Liver (tissue), 9 donors: ENCODE measurements around the gene ZNF524. TPM values are rescaled to one million over a fixed set of nuclear protein-coding genes. Genes with fewer than 3 reads are reported as not detected.
A peak's percentile ranks its signal among the peaks of the same experiment; 100 is the strongest.

Experiments
- DNase-seq: peaks from one replicate; pipeline ENCODE4 v3.0.0-alpha.2; 2017; ENCODE audit warnings: low spot score
- H3K27ac ChIP-seq, 2 donors: one replicate each; pipeline ENCODE4 v1.7.0; 2013; ENCODE audit warnings: inconsistent platforms in 2 of 2, low read length in 2 of 2, control low read depth in 1 of 2, low read depth in 1 of 2, mild to moderate bottlenecking in 1 of 2
- H3K27me3 ChIP-seq, 4 donors: one replicate each; pipeline versions ENCODE4 v1.6.1 to v1.7.0; 2013; ENCODE audit warnings: low read length in 3 of 4, inconsistent platforms in 1 of 4, mild to moderate bottlenecking in 1 of 4, moderate library complexity in 1 of 4; ENCODE audit not compliant: control insufficient read depth in 4 of 4, insufficient read depth in 4 of 4
- H3K36me3 ChIP-seq, 4 donors: one replicate each; pipeline versions ENCODE4 v1.6.1 to v1.7.0; 2013; ENCODE audit warnings: low read length in 3 of 4, mild to moderate bottlenecking in 3 of 4, low read depth in 1 of 4, moderate library complexity in 1 of 4; ENCODE audit not compliant: control insufficient read depth in 4 of 4, insufficient read depth in 3 of 4
- H3K4me1 ChIP-seq, 4 donors: one replicate each; pipeline versions ENCODE4 v1.6.1 to v1.7.0; 2013; ENCODE audit warnings: low read length in 3 of 4, mild to moderate bottlenecking in 3 of 4, moderate library complexity in 1 of 4; ENCODE audit not compliant: control insufficient read depth in 4 of 4, insufficient read depth in 4 of 4
- H3K4me3 ChIP-seq, 3 donors: one replicate each; pipeline versions ENCODE4 v1.6.1 to v1.7.0; 2013; ENCODE audit warnings: low read length in 3 of 3, control low read depth in 1 of 3, low read depth in 1 of 3, mild to moderate bottlenecking in 1 of 3
- H3K9ac ChIP-seq, 2 donors: one replicate each; pipeline ENCODE4 v1.7.0; 2013; ENCODE audit warnings: low read length in 2 of 2, mild to moderate bottlenecking in 2 of 2, moderate library complexity in 2 of 2, control low read depth in 1 of 2, low read depth in 1 of 2
- H3K9me3 ChIP-seq, 4 donors: one replicate each; pipeline versions ENCODE4 v1.6.1 to v1.7.0; 2013; ENCODE audit warnings: low read length in 3 of 4; ENCODE audit not compliant: control insufficient read depth in 4 of 4
- EGR1 ChIP-seq, 2 donors: IDR thresholded peaks; 2 replicates each; pipeline ENCODE4 v1.6.1; 2016 to 2018; ENCODE audit warnings: antibody characterized with exemption in 2 of 2, low read depth in 2 of 2
- FOXA1 ChIP-seq: IDR thresholded peaks from 2 replicates; pipeline ENCODE4 v1.6.1; 2016; ENCODE audit warnings: antibody characterized with exemption
- FOXA2 ChIP-seq: IDR thresholded peaks from 2 replicates; pipeline ENCODE4 v1.6.1; 2016; ENCODE audit warnings: antibody characterized with exemption
- HNF4A ChIP-seq, 2 donors: conservative IDR thresholded peaks; 2 replicates each; pipeline ENCODE4 v1.6.1; 2016; ENCODE audit warnings: antibody characterized with exemption in 2 of 2, mild to moderate bottlenecking in 2 of 2
- HNF4G ChIP-seq: IDR thresholded peaks from 2 replicates; pipeline ENCODE4 v1.6.1; 2016; ENCODE audit warnings: antibody characterized with exemption
- JUND ChIP-seq, 2 donors: IDR thresholded peaks; 2 replicates each; pipeline ENCODE4 v1.6.1; 2016; ENCODE audit warnings: antibody characterized with exemption in 2 of 2
- NR2F2 ChIP-seq: IDR thresholded peaks from 2 replicates; pipeline ENCODE4 v1.6.1; 2016; ENCODE audit warnings: antibody characterized with exemption
- RXRA ChIP-seq, 2 donors: IDR thresholded peaks; 2 replicates each; pipeline ENCODE4 v1.6.1; 2017 to 2018; ENCODE audit warnings: antibody characterized with exemption in 2 of 2, mild to moderate bottlenecking in 1 of 2
- SP1 ChIP-seq: IDR thresholded peaks from 2 replicates; pipeline ENCODE4 v1.6.1; 2018; ENCODE audit warnings: antibody characterized with exemption, mild to moderate bottlenecking
- TAF1 ChIP-seq: conservative IDR thresholded peaks from 2 replicates; pipeline ENCODE4 v1.6.1; 2016; ENCODE audit warnings: antibody characterized with exemption, mild to moderate bottlenecking
- YY1 ChIP-seq: IDR thresholded peaks from 2 replicates; pipeline ENCODE4 v1.6.1; 2016; ENCODE audit warnings: antibody characterized with exemption, mild to moderate bottlenecking
- ZBTB33 ChIP-seq: IDR thresholded peaks from 2 replicates; pipeline ENCODE4 v1.6.1; 2016; ENCODE audit warnings: antibody characterized with exemption
- WGBS: extraction: QIAGEN DNeasy Blood & Tissue Kit; methylation state at CpG from one replicate; pipeline ENCODE4 v1.1.7; 2013; 5-methylcytosine and 5-hydroxymethylcytosine counted together
- polyA plus RNA-seq, 2 donors: library from polyadenylated mRNA; stranded (reverse) in 1 of 2; unstranded in 1 of 2; fragments of 200-250 nt in 1 of 2; fragments of >200 nt in 1 of 2; fragmentation: Nextera tagmentation in 1 of 2; extraction: Ambion mirVana in 1 of 2; gene quantifications; one replicate each; pipeline versions ENCODE4 v1.2.1 to v1.2.3, GENCODE V29; 2013 to 2015
- total RNA-seq, 2 donors: library from RNA; depleted of rRNA; stranded (reverse); fragments of >200 nt; gene quantifications; one replicate each; pipeline ENCODE4 v1.2.3, GENCODE V29; 2014
- TF ChIP-seq, protein P1 (sequence below): fragments of 150-350 bp; IDR thresholded peaks from 2 replicates; pipeline ENCODE4 v1.5.1; 2017; ENCODE audit warnings: improper control_type of control experiment, low read depth, low read length; ENCODE audit not compliant: missing input control
- TF ChIP-seq, protein P2 (sequence below): IDR thresholded peaks from 2 replicates; pipeline ENCODE4 v1.6.1; 2016; ENCODE audit warnings: antibody characterized with exemption, mild to moderate bottlenecking
- donor health status: healthy.
- donor health status: healthy.
- donor health status: healthy.
- donor health status: healthy.
- donor health status: healthy.

Gene ZNF524
- total and polyA plus RNA-seq, 4 donors: 6.7 to 12.3 (median 10.2) TPM

DNA sequence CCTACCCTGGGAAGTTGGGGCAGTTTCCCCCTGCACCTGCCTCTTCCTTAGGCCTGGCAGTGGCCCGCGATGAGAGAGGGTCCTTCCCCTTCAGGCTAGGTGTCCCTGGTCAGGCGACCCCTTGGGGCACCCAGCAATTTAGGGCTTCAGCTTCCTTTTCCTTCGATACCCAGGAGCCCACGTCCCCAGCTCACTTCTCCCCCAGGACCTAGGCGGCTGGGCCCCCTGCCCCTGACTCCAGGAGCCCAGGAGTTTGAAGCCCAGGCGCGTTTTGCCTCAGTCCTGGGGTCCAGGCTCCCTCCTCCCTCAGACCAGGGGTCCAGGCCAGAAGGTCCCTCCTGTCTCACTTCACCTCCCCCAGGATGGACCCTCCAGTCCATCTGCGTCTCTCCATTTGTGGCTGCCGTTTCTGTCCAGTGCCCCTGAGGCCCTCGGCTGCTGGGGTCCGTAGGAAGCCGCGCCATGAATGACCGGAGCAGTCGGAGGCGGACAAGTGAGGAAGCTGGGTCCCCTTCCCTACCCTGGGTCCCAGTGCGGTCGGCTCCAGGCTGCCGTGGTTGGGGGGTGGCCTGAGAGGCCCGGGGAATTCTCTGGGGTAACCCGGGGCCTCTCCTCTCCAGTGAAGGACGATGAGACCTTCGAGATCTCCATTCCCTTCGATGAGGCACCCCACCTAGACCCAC lies 48.6 kb downstream of the ZNF524 start:
- peak overlapping the region; percentile 75 to 86 for H3K27ac ChIP-seq
- H3K36me3 ChIP-seq: peaks cover 0 to 9% (median under 1%) of the 10 kb centered on the region in 4 donors
- H3K9ac ChIP-seq: peak overlapping the region; percentile 31 to 71
- no peak for DNase-seq
- H3K9me3 ChIP-seq: no peaks in the 10 kb centered on the region
- H3K4me1 ChIP-seq: peaks cover 13 to 42% (median 32%) of the 10 kb centered on the region in 4 donors
- peak overlapping the region; percentile 66 to 89 (median 86) for H3K4me3 ChIP-seq
- no peaks in the 10 kb centered on the region for H3K27me3 ChIP-seq
- 57% methylated on average over 25 of the region's 25 CpGs for WGBS
- TF ChIP-seq FOXA2 (no peak), YY1 (no peak), ZBTB33 (no peak), JUND (IDR thresholded peaks at IDR 0.05) (no peak), HNF4A (conservative IDR thresholded peaks at IDR 0.05) (no peak), NR2F2 (no peak)
- TF ChIP-seq, protein P1, sequence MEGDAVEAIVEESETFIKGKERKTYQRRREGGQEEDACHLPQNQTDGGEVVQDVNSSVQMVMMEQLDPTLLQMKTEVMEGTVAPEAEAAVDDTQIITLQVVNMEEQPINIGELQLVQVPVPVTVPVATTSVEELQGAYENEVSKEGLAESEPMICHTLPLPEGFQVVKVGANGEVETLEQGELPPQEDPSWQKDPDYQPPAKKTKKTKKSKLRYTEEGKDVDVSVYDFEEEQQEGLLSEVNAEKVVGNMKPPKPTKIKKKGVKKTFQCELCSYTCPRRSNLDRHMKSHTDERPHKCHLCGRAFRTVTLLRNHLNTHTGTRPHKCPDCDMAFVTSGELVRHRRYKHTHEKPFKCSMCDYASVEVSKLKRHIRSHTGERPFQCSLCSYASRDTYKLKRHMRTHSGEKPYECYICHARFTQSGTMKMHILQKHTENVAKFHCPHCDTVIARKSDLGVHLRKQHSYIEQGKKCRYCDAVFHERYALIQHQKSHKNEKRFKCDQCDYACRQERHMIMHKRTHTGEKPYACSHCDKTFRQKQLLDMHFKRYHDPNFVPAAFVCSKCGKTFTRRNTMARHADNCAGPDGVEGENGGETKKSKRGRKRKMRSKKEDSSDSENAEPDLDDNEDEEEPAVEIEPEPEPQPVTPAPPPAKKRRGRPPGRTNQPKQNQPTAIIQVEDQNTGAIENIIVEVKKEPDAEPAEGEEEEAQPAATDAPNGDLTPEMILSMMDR: no peak

GRCh38 chr19:55649268-55650125 lies 49.4 kb downstream of the ZNF524 start:
- WGBS: 90% methylated on average over 17 of the region's 17 CpGs
- H3K36me3 ChIP-seq: peaks cover 0 to 9% (median under 1%) of the 10 kb centered on the region in 4 donors
- no peaks in the 10 kb centered on the region for H3K27me3 ChIP-seq
- no peak for DNase-seq
- H3K4me1 ChIP-seq: peaks cover 9 to 34% (median 26%) of the 10 kb centered on the region in 4 donors
- no peak overlapping the region for H3K9ac ChIP-seq
- H3K4me3 ChIP-seq: no peak overlapping the region
- no peak overlapping the region for H3K27ac ChIP-seq
- no peak for TF ChIP-seq ZBTB33
- TF ChIP-seq FOXA2: no peak
- TF ChIP-seq TAF1: no peak
- H3K9me3 ChIP-seq: no peaks in the 10 kb centered on the region

DNA sequence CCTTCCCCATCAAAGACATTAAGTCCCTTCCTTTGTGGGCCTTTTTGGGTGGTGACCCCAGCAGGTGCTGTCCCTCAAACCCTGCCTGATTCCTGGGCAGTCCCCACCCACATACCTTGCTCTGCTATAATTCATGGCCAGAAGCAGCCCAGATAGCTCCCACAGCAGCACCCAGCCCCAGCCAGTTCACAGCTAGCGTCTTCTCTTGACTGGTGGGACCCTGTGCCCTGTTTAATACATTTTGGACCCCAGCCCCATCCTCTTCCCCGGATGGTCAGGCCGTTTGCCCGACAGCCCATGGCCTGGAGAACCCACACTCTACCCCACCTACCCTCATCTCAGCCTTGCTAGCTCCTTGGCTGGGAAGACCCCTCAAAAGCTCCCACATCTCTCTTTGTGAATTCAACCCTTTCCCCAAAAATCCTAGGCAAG lies 50.1 kb downstream of the ZNF524 start:
- Histone ChIP-seq H3K27ac (no peak overlapping the region), H3K36me3 (peaks cover 0 to 6% (median 0%) of the 10 kb centered on the region in 4 donors), H3K9me3 (no peaks in the 10 kb centered on the region), H3K4me3 (no peak overlapping the region), H3K4me1 (peaks cover 9 to 28% (median 21%) of the 10 kb centered on the region in 4 donors), H3K27me3 (no peaks in the 10 kb centered on the region), H3K9ac (no peak overlapping the region)
- WGBS: 80% methylated on average over 4 of the region's 4 CpGs
- DNase-seq: no peak
- TF ChIP-seq SP1: no peak
- no peak for TF ChIP-seq NR2F2
- no peak for TF ChIP-seq RXRA (IDR thresholded peaks at IDR 0.05)
- TF ChIP-seq, protein P2, sequence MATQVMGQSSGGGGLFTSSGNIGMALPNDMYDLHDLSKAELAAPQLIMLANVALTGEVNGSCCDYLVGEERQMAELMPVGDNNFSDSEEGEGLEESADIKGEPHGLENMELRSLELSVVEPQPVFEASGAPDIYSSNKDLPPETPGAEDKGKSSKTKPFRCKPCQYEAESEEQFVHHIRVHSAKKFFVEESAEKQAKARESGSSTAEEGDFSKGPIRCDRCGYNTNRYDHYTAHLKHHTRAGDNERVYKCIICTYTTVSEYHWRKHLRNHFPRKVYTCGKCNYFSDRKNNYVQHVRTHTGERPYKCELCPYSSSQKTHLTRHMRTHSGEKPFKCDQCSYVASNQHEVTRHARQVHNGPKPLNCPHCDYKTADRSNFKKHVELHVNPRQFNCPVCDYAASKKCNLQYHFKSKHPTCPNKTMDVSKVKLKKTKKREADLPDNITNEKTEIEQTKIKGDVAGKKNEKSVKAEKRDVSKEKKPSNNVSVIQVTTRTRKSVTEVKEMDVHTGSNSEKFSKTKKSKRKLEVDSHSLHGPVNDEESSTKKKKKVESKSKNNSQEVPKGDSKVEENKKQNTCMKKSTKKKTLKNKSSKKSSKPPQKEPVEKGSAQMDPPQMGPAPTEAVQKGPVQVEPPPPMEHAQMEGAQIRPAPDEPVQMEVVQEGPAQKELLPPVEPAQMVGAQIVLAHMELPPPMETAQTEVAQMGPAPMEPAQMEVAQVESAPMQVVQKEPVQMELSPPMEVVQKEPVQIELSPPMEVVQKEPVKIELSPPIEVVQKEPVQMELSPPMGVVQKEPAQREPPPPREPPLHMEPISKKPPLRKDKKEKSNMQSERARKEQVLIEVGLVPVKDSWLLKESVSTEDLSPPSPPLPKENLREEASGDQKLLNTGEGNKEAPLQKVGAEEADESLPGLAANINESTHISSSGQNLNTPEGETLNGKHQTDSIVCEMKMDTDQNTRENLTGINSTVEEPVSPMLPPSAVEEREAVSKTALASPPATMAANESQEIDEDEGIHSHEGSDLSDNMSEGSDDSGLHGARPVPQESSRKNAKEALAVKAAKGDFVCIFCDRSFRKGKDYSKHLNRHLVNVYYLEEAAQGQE: no peak
- no peak for TF ChIP-seq ZBTB33
- no peak for TF ChIP-seq HNF4A (conservative IDR thresholded peaks at IDR 0.05)
- TF ChIP-seq HNF4G: no peak
- TF ChIP-seq EGR1 (IDR thresholded peaks at IDR 0.05; ENCODE audit: low read depth in 2 of 2): no peak
- TF ChIP-seq FOXA1: no peak
